ENCODE data around the gene TCEANC2.

TCEANC2 gene

GRCh38 chr1:54108156-54108555 lies 54.7 kb downstream of the TCEANC2 start:
- TF ChIP-seq CTCF (IDR thresholded peaks at IDR 0.05; ENCODE audit: low read depth, low read length, missing control alignments), result no peak
- no peak overlapping the region for H3K4me3 ChIP-seq (ENCODE audit: low read depth, low read length)
- DNase-seq (ENCODE audit: low read depth), result no peak

- TF ChIP-seq CTCF (IDR thresholded peaks at IDR 0.05; ENCODE audit: low read depth, low read length, missing control alignments), result no peak
- H3K4me3 ChIP-seq (ENCODE audit: low read depth, low read length), result no peak overlapping the region
- no peak for DNase-seq (ENCODE audit: low read depth)
These were observed 56.0 kb downstream of the TCEANC2 start for GRCh38 chr1:54109129-54110090.

GRCh38 chr1:54110996-54111395 lies 57.6 kb downstream of the TCEANC2 start:
- DNase-seq (ENCODE audit: low read depth), result no peak
- no peak overlapping the region for H3K4me3 ChIP-seq (ENCODE audit: low read depth, low read length)
- TF ChIP-seq CTCF (IDR thresholded peaks at IDR 0.05; ENCODE audit: low read depth, low read length, missing control alignments), result no peak

- H3K4me3 ChIP-seq (ENCODE audit: low read depth, low read length), result no peak overlapping the region
- no peak for TF ChIP-seq CTCF (IDR thresholded peaks at IDR 0.05; ENCODE audit: low read depth, low read length, missing control alignments)
- no peak for DNase-seq (ENCODE audit: low read depth)
These were observed 58.2 kb downstream of the TCEANC2 start for GRCh38 chr1:54111624-54112023.

- no peak for DNase-seq (ENCODE audit: low read depth)
- no peak for TF ChIP-seq CTCF (IDR thresholded peaks at IDR 0.05; ENCODE audit: low read depth, low read length, missing control alignments)
- H3K4me3 ChIP-seq (ENCODE audit: low read depth, low read length), result no peak overlapping the region
These were observed 58.6 kb downstream of the TCEANC2 start for GRCh38 chr1:54112027-54112426.

GRCh38 chr1:54112705-54113368 lies 59.4 kb downstream of the TCEANC2 start:
- no peak for TF ChIP-seq CTCF (IDR thresholded peaks at IDR 0.05; ENCODE audit: low read depth, low read length, missing control alignments)
- H3K4me3 ChIP-seq (ENCODE audit: low read depth, low read length), result no peak overlapping the region
- no peak for DNase-seq (ENCODE audit: low read depth)

Measured in GM12864 (cell line).